LNCaP clone FGC (cell line): ENCODE measurements around the gene SMURF2.
"Not testable (repeated sequence)": the region's sequence is repeated elsewhere in the genome, so short reads cannot be mapped to it uniquely, and the experiment has no call there.

Source experiments
- DNase-seq: peaks from one replicate; pipeline ENCODE4 v3.0.0-alpha.2; 2011; ENCODE audit warnings: low read depth
- H3K4me3 ChIP-seq: 2 replicates; pipeline ENCODE4 v1.5.1; 2011; ENCODE audit warnings: mild to moderate bottlenecking, low read depth, low read length, control low read depth
- CTCF ChIP-seq: IDR thresholded peaks from 2 replicates; pipeline ENCODE4 v1.5.1; 2012; ENCODE audit warnings: mild to moderate bottlenecking; ENCODE audit not compliant: control insufficient read depth, insufficient read depth; ENCODE audit errors: extremely low read depth

SMURF2 gene

GRCh38 chr17:64685705-64686104 lies 23.6 kb upstream of the SMURF2 start:
- DNase-seq, result no peak
- TF ChIP-seq CTCF, result no peak
- no peak overlapping the region for H3K4me3 ChIP-seq

GRCh38 chr17:64683796-64684195 lies 21.7 kb upstream of the SMURF2 start:
- no peak overlapping the region for H3K4me3 ChIP-seq
- TF ChIP-seq CTCF, result no peak
- no peak for DNase-seq

- no peak overlapping the region for H3K4me3 ChIP-seq
- no peak for DNase-seq
- TF ChIP-seq CTCF, result no peak
Observed at GRCh38 chr17:64682261-64683181, 20.4 kb upstream of the SMURF2 start.

GRCh38 chr17:64679710-64680216 lies 17.7 kb upstream of the SMURF2 start:
- no peak for DNase-seq
- H3K4me3 ChIP-seq, result no peak overlapping the region
- no peak for TF ChIP-seq CTCF

- TF ChIP-seq CTCF, result no peak
- no peak overlapping the region for H3K4me3 ChIP-seq
- no peak for DNase-seq
Observed at GRCh38 chr17:64676763-64677162, 14.7 kb upstream of the SMURF2 start.

GRCh38 chr17:64670843-64671590 lies 8.9 kb upstream of the SMURF2 start:
- not testable (repeated sequence) for H3K4me3 ChIP-seq, DNase-seq

- not testable (repeated sequence) for DNase-seq, H3K4me3 ChIP-seq
Observed at GRCh38 chr17:64667807-64668721, 6.0 kb upstream of the SMURF2 start.

GRCh38 chr17:64664299-64664981 lies 2.3 kb upstream of the SMURF2 start:
- DNase-seq, H3K4me3 ChIP-seq: not testable (repeated sequence)

GRCh38 chr17:64663836-64664235 lies 1.7 kb upstream of the SMURF2 start:
- H3K4me3 ChIP-seq, DNase-seq: not testable (repeated sequence)
